A172 (cell line): ENCODE data around the gene LRP1B. TPM values are rescaled to one million over a fixed set of nuclear protein-coding genes. Genes with fewer than 3 reads are reported as not detected.

Experiments
- DNase-seq: peaks from one replicate; pipeline ENCODE4 v3.0.0-alpha.2; 2015; ENCODE audit warnings: low spot score
- total RNA-seq: library from RNA; depleted of rRNA; stranded (reverse); fragments of >200 nt; shearing (Covaris generic); gene quantifications from 2 replicates; pipeline ENCODE4 v1.2.3, GENCODE V29; 2014

Gene LRP1B
- total RNA-seq, 1 experiment from 2014 or later, result 0.03 TPM

- DNase-seq, result no peak
These were observed 979.1 kb downstream of the LRP1B start for GRCh38 chr2:141151611-141152286.

DNA sequence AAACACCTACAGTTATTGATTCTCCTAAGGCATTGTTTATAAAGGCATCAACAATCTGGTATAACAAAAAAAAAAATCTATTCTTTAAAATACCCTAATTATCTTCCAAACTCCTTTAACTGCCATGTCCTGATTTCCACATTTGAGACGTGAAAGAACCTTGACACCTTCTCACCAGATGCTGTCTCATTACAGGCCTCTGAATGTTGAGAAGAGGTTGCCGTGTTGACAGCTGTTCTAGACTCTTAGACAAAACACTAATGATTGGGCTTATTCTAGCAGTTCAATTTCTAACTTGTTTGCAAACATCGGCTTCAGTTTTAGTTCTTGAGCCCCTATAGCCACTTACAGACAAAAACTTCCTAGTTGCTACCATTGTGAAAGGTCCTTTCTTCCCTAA is 988.8 kb downstream of the LRP1B start:
- DNase-seq, result no peak

GRCh38 chr2:141137122-141137693 is 993.6 kb downstream of the LRP1B start:
- no peak for DNase-seq

DNA sequence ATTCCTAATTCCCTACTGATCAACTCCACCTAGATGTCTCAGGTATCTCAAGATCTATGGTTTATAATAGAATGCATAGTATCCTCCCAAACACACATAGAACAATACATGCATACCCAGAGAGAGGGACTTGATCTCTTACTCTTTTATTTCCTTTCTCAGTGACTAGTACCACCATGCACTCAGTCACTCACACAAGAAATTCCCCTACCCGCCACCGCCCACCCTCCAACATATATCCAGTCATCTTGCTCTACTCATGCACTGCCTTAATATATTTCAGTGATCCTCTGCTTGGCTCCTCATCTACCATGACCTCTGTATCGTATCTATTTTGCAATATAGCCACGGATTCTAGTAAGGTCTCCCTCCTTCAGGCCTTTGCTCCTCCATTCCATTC is 996.9 kb downstream of the LRP1B start:
- no peak for DNase-seq

GRCh38 chr2:141125432-141125831 is 1005.4 kb downstream of the LRP1B start:
- no peak for DNase-seq

GRCh38 chr2:141118836-141119235 is 1012.0 kb downstream of the LRP1B start:
- DNase-seq, result no peak

GRCh38 chr2:141113301-141113700 is 1017.5 kb downstream of the LRP1B start:
- no peak for DNase-seq

GRCh38 chr2:141109633-141110032 is 1021.2 kb downstream of the LRP1B start:
- DNase-seq, result peak; percentile 26

DNA sequence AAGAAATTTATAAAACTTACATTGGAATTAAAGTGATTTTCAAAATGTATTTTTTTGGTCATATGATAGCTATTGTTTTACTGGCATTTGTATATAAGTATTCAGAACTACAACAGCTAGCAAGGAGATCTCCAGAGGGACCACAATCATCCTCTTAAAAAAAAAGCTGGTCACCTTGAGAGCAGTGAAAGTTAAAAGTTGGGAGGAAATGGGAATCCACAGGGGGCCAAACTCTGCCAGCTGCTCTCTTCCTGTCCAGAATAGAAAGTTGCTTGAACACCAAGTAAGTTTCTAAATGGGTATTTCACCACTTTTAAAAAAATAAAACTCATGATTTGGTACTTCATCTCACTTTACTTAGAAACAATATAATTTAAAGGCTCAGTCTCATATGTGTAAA is 1025.1 kb downstream of the LRP1B start:
- DNase-seq, result peak; percentile 19

DNA sequence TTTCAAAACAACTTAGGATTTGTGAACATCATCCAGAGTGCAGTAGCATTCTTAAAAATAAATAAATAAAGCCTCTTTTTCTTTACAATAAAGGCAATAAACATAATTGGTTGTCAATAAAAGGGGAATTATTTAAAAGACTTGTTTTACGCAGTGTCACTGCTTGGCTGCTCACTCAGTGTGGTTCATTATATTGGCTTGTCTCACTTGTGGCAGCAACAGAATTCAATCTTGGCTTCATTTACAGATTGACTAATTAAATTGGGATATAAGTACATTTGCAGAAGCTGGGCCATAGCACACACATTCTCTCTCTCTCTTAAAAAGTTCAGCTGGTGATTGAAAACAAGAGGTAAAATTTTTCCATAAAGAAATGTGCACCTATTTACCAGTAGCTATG is 1027.6 kb downstream of the LRP1B start:
- DNase-seq, result no peak

DNA sequence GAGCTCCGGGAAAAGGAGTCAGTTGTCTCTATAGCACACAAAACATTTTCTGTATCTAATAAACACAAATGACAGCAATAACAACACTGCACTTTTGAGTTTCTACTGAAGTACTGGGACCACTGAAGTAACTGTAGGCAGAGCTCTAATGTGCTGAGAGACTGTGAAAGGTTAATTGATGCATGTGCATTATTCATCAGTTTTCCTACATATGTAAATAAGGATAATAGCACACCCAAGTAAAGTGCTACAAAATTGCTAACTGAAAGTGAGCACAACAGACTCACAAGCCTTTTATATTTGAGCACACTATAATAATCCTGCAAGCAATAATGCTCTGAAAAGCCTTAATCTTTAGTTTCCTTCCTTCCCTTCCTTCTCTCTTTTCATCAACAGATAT is 1051.6 kb downstream of the LRP1B start:
- no peak for DNase-seq

DNA sequence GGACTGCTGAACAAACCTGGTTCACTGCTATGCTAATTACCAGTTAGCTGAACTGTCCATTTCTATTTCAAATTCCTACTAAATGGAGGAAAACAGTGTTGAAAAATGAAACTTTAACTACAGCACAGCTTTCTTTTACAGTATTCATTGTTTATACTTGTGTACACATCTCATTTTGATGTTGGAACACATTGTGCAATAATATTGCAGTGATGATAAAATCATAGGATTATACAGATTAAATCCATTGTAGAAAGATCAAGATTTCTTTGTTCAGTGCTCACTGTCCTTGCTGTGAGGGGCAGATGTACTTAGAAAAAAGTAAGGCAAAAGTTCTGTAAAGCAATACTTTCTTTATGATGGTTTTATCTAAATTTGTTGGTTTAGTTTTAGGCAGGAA is 1055.1 kb downstream of the LRP1B start:
- DNase-seq, result no peak

- peak; percentile 16 for DNase-seq
These were observed 1062.6 kb downstream of the LRP1B start for GRCh38 chr2:141068053-141068682.

DNA sequence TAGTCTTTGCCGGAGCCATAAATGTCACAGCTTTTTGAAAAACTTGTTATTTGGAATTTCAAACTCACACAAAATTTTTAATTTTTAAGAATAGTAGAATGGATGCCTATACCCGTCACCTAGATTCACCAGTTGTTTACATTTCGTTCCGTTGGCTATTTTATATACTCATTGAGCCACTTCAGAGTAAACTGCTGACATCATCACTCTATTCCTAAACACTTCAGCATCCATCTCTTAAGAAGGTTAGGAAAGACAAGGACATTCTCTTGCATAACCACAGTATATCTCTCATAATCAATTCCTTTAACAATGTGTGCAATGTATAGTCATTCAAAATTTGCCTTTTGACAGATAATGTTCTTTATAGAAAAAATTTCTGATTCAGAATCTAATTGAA is 1065.8 kb downstream of the LRP1B start:
- no peak for DNase-seq

DNA sequence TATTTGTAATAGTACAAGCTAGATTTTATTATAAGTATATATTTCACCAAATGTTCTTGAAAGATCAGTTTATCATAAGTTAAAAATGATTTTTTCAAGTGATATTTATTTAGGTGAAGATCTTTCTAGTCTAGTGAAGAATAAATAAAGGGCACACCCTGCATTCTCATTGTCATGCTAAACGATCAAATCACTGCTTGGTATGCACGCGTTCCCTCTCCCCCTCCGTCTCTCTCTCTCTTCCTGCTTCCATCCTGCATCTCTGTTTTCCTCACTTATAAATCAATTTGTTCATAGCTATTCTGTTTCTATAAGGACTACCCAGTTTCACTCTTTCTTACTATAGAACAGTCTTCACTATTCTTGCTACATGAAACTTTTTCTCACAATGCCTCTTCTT is 1067.4 kb downstream of the LRP1B start:
- no peak for DNase-seq

DNA sequence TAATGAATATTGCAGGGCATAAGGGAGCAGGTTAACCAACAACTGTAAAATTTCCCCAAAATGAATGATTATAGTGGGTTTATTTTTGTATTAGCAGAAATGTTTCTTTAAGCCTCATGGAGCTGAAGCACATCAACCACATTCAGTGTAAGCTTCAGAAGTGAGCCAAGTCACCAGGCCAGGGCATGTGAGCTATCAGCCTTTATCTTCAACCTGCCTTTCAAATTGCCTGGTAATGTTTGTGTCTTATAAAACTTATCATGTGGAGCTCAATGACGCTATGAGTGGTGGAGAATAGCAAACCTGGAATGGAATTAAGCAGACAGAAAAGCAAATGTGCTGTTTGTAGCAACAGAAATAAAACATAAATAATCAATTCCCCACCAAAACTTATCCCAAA is 1068.4 kb downstream of the LRP1B start:
- DNase-seq, result no peak

DNA sequence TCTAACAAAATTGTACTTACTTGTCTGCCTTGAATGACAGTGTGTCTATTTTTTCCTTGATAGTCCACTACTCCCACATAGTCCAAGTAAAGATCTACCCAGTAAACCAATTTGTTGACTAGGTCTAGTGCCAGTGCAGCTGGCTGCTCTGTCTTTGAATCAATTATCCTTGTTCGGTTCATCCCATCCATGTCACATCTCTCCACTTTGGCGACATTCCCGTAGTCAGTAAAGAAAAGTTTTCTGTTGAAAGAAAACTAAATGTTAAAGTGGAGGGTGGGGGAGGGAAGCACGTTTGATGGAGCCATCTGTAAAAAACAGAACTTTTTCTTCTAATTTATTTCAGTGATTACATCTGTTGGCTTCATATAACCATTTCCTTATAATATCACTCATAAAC is 1068.8 kb downstream of the LRP1B start:
- DNase-seq, result no peak

- DNase-seq, result no peak
These were observed 1072.3 kb downstream of the LRP1B start for GRCh38 chr2:141058556-141058955.

DNA sequence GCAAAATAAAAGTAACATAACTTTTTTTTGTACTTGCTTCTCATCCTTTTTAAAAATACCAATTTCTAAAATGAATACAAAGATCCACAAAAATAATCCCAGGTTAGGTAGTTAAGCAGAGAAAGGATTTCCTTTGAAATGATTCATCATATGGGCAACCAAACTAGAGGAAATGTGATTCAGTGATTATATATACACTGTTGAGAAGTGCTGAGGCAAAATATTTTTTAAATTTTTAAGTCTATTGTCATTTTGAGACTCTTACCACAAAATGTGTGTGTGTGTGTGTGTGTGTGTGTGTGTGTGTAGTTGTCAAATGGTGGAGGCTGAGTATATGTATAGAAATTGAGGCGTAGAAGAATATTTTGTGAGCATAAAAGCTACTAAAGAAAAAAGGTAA is 1075.3 kb downstream of the LRP1B start:
- peak; percentile 23 for DNase-seq

- no peak for DNase-seq
These were observed 1081.9 kb downstream of the LRP1B start for GRCh38 chr2:141048951-141049350.

DNA sequence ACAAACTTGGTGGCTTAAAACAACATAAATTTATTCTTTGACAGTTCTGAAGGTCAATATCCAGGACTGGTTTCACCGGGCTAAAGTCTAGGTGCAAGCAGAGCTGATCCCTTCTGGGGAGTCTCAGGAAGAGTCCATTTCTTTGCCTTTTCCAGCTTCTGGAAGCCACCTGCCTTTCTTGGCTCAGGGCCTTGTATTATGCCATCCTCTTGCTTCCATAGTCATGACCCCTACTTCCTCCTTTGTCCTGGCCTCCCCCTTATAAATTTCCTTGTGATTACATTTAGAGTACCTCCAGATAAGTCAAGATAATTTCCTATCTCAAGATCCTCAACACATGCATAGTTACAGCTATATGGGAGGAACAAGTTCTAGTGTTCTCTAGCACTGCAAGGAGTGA is 1089.5 kb downstream of the LRP1B start:
- DNase-seq, result no peak

GRCh38 chr2:141038341-141038740 is 1092.5 kb downstream of the LRP1B start:
- DNase-seq, result no peak

GRCh38 chr2:141037361-141037760 is 1093.5 kb downstream of the LRP1B start:
- no peak for DNase-seq
